GM21515 (cell line): ENCODE data around the gene DLST.

Source experiments
- ATAC-seq: cut with Tn5 transposase; IDR thresholded peaks from one replicate; pipeline ENCODE4 v1.9.1; 2021; ENCODE audit not compliant: unreplicated experiment

DLST gene

DNA sequence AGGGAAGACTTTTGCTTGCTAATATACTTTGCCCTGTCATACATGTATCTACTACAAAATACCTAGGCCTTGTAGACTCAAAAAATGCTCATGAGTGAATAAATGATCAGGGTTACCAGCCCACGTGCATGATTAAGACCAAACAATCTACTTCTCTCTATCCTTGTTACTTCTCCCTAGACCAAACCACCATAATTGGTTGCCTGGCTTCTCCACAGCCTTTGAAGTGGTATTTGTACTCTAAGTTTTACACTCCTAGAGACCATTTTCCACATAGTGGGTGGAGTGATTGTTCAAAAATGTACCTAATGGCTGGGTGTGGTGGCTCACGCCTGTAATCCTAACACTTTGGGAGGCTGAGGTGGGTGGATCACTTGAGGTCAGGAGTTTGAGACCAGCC, 55.5 kb downstream of the DLST start:
- ATAC-seq: no peak

DNA sequence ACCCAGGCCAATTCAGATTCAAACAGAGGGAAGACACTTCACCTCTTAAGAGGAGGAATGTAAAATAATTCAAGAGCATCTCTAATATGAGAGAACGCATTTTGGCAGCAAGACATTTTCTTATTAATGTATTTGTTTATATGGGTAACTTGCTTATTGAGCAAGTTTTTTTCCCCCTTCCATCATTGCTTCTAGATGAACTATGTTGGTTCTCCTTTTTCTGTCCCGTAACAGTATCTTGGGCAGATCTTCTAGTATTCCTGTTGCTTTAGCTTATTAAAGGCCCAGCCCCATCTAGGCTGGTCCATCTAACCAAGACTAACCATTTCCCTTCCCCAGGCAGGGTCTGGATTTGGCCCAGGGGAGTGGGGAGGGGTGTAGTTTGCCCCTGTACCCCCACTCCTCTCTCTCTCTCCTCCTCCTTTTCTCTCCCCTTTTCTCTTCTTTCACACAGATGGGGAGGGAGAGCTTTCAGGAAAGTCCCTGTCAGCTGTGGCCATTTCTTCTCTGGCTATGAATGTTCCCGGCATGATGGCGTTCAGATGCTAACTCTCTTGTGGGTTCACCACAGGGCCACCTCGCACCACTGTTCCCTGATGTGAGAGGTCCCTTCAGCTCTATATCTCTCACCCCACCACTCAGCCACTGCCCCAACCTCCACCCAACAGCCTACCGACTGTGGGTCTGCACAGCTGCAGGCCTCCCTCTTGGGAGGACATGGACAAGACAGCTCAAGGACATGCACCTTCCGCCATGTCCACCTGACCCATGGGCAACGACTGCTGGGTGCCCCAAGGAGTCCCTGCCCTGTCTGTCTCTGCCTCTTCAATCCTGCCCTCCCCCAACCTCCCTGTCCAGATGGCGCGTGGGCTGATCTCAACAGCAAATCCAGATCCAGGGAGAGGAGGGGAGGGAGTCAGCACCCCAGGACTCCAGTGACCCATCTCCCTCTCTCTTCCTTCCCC, 57.1 kb downstream of the DLST start:
- ATAC-seq: no peak

DNA sequence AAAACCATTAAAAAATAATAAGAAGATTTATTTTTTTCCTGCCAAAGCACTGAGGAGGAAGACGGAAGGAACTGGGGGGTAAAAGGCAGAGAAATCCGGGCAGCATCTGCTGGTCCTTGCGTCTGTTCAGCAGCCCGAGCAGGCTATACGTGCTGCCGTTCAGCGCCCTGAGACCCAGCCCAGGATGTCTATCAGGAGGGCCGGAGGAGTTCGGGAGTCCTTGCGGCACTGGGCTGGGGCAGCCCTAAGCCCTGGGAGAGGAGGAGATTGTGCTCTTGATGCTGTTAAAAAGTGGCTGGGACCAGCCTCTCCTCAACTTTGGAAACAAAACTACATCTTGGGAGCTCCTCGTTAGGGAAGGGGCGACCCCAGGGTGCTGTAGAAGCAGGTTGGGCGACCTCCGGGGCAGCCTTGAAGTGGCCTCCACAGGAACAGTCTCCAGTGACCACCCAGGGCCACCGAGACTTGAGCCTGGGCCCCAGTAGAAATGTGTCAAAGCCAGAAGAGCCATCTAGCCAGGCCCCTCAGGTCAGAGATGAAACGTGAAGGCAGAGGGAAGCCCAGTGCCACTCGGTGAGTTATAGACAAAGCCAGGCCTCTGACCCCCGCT, 59.3 kb downstream of the DLST start:
- ATAC-seq: no peak

DNA sequence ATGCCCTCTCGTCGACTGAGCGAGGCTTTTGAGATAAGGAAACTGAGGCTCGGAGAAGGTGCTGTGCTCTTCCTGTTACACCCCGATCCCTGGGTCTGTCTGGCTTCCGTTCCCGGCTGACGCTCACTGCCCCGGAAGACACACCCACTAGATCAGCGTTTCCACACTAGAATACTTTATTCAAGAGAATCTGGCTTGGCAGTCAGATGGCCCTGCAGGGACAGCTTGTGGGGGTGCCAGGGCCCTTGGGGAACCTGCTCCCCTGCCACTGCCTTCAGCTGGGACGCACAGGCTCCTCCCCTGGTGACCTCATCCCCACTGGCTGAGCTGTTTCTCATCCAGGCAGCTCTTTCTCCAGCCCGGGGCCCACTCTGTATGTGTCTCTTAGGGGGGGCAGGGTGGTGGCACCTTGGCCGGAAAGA, 60.0 kb downstream of the DLST start:
- peak; percentile 47 for ATAC-seq

DNA sequence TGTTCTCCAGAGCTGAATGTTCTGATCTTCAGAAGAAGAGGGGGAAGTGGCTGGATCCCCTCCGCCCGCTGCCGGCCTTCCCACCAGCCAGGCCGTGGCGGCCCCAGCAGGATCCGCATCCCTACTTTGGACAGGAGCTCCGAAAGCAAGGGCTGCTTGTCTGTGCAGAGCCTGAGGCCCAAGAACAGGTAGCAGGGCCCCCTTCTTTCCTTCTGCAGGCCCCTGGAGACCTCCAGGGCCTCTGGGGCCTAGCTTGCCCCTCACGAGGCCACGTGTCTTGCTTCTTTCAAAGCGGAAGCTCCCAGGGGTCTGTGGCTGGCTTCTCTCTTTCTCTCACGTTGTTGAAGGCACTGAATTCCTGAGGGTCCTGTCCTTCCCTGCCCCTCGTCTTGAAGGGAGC, 60.5 kb downstream of the DLST start:
- no peak for ATAC-seq

DNA sequence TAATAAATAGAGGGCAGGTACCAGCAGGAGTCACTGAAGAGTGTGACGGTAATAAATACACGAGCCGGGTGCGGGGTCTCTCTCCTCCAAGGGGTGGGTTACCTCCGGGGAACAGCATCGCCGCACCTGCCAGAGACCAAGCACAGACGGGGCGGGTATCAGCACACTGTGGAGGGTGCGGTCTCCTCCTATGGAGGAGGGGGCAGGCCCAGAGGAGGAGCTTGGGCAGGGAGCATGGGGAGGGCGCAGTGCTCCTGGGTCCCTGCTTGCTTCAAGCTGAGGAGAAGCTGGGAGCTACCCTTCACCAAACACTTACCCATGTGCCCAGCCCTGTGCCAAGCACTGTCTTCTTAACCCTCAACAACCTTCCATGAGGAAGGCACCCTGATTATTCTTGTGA, 60.9 kb downstream of the DLST start:
- ATAC-seq: peak; percentile 40

DNA sequence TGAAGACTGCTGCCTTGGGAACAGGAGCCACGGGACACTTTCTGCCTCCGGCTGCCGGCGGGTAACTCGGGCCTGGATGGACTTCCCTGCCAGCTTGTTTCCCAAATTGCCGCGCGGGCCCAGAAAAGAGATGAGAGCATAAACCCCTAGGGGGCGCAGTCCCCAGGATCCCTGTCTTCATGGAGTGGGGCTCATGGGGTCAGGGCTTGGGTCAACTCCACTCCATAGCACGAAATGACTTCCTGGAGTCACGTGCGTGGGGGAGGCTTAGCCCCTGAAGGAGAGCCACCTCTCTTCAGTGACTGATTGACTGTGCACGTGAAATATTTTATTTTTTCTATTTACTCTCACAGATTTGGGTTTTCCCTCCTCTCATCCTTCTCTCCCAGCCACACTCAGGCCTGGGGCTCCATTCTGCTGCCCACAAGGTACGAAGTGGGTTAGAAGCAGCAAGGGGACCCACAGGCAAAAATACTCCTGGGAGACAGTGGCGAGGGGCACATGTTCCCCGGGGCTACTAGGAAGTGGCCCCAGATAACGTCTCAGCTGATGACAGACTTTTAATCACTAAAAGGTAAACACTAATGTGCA, 63.6 kb downstream of the DLST start:
- ATAC-seq: no peak

DNA sequence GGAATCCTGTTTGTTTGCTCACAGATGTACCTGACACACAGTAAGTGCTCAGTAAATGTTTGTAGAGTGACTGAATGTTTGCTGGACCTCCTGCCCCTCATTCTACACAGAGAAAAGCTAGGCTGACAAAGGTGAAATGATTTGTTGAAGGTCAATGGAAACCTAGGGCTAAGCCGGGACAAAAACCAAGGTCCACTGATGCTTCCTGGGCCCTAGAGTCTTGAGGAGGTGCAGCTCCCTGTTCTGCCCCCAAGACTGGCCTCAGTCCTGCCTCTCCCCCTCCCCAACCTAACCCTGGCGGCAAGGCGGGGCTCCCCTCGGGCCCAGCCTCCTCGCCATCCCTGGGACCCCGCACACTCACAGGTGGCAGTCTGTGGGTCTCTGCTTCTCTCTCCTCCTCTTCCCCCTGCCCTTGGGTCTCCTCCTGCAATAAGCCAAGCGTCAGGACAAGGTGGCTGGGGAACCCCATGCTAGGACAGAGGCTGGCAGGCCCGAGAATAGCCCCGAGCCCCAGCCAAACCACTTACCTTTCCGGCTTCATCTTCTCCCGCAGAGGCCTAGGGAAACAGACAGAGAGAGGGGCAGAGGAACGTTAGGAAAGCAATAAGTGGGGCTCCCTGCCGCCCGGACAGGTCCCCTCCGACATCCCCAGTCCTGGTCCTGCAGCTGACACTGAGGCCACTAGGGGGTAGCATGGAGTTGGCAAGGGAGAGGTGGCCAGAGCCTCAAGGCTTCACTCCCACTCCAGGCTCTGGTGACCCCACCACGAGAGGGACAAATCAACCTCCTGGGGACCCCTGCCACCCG, 64.3 kb downstream of the DLST start:
- ATAC-seq: no peak

DNA sequence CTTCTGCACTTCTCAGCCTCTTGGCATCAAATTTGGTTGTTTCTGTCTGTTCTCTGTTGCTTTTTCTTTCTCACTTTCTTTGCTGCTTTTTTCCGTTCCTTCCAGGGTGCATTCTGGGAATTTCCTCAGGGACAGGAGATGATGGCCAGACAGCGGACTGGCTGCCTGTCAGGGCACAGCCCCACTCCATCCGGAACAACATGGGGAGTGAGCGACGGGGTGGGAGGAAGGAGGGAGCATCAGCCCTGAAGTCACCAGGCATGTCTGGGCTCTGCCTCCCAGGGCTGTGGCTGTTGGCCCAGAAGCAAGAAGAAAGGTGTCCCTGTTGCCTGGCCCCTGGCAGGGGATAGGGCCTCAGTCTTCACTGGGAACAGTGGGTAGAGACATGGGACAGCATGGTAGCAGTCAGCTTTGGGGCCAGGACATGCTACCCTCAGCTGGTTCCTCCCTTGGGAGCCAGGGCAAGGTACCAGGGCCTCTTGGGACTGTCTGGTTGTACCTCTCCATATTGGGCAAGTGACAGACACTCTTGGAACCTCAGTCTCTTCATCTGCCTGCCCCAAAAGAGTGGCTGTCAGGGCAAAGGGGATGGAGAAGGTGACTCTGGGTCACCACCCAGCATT, 65.1 kb downstream of the DLST start:
- ATAC-seq: no peak

DNA sequence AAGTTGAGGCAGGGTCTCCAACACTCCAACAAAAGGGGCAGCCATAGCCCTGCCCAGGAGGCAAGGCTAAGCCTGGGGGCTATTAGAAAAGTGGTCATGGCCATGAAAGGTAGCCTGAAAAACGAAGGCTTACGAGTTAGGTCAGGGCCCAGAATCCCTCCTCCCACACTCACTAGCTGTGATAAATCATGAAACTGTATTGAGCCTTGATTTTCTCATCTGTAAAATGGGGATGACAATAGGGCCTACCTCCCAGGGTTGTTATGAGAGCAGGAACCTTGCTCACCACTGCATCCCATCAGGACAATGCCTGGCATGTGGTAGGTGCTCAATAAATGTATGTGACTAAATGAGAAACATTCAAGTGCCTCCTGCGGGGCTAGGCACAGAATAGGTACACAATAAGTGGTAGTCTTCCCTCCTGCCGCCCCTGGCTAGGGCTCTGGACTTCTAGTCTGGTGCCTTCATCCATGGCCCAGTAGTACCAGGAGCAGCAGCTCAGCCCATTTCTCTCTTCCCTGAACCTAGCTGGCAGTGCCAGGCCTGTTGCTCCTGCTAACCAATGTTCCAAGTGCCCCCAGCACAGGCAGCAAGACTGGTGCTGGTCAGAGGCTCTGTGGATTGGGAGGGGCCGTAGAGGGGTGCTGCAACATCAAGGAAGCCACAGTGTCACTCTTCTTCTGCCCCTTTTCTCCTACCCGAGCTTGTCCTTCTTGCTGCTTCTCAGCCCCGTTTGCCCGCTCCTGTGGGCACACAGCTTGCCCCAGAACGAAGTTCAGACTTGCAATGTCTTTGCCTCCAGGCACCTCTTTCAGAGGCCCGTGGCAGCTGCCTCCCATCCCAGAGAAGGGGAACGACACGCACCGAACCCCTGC, 65.9 kb downstream of the DLST start:
- no peak for ATAC-seq

DNA sequence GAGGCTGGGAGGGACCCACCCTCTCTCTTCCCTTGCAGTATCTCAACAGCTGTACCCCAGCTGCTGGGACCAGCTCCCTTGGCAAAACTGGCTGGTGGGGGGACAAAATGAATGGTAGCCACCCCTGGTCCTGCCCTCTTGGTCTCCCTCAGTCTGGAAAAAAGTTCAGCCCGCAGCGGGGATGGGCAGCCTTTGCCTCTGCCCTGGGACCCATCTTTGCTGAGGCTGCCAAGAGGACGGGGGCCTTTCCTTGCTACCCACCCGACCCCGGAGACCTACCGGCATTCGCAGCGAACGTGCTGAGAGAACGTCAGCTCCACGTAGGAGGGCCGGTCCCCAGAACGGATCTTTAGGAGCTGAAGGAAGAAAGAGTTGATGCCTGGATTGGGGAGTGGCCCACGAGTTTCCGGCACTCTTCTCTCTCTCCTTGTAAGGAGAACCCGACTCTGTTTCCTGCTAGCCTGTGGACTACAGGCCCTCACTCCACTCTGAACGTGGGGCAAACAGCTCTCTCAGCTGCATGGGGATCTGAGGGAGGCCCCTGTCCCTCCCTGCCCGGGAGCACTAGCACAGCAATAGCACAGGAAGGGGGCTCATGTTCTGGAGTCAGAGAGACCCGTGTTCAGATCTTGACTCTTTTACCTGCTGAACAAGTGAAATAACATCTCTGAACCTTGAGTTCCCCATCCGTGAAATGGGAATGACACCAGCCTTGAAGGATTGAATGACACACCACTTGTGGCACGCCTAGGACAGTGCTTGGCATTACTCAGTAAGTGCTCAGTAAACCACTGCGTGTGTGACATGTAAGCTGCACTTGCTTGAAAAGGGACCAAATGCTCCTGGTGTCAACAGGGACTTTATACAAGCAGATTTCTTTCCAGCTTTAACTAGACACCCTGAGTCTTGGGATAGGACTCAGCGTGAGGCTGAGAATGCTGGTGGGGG, 66.8 kb downstream of the DLST start:
- no peak for ATAC-seq

DNA sequence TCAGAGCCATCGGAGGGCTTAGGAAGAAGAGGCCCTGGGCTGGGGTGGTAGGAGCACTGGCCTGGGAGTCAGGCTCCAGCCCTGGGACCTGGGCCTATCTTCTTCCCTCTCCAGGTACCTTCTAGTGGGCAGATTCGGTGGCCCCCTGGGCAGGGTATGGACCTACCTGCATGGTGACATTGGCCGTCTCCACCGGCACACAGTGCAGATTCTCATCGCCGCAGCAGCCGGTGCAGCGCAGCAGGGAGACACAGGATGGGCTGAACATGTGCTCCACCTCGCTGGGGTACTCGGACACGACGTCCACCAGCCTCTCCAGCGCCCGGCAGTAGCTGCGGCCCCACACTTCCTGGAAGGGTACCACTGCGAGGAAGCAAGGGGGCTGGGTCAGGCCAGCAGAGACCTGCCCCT, 67.5 kb downstream of the DLST start:
- ATAC-seq: no peak

DNA sequence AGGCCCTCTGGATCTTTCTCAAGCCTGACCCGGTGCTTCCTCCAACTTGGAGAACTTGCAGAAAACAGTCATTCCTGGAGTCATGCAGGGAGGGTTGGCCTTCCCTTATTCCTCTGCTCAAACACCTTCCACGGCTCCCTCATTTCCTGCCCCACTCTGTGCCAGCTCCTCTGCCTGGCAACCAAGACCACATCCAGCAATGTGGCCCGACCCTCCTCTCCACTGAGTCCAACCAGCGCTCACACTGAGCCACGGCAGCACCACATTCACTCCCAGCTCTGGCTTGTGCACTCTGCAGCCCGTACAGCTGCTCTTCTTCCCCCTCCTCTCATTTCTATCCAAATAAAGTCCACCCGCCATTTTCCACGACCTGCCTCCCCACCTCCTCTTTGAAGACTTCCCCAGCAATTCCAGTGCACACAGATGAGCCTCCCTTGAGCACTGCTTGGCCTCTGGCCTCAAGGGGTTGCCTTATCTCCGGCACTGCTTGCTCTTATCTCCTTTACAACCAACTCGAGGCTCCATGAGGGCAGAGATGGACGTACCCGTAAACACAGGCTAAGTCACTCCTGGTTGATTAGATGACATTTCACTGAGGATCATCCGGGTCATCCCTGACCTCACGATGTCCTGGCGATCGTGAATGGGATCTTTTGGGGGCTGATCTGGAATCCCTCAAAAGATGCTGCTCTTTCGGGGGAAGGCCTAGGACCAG, 68.3 kb downstream of the DLST start:
- no peak for ATAC-seq

DNA sequence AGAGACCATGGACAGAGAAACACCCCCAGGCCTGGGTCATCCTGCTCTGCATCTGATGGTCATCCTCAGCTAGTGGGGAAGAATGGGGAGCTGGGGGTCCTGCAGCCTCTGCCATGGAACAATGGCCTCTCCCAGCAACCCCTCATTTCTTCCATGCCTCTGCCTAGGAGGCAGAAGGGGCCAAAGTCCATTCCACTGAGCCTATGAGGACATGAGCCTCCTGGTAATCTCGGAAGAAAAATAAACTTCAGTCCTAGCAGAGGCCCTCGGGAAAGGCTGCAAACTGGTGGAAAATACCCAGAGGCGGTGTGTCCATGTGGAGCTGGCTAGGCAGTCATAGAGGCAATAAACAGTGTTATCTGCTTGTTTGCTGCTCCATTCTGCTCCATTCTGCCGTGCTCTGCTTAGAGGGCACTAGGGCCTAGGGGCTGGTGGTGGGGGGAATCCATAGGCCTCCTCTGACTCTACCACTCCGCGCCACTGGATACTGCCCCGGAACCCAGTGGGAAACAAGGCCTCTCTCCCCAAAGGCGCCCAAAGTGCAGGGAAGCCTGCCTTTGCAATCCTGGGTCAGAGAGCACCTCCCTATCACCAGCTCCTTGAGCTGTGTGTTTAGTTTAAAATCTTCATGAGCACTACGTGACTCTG, 69.2 kb downstream of the DLST start:
- no peak for ATAC-seq

DNA sequence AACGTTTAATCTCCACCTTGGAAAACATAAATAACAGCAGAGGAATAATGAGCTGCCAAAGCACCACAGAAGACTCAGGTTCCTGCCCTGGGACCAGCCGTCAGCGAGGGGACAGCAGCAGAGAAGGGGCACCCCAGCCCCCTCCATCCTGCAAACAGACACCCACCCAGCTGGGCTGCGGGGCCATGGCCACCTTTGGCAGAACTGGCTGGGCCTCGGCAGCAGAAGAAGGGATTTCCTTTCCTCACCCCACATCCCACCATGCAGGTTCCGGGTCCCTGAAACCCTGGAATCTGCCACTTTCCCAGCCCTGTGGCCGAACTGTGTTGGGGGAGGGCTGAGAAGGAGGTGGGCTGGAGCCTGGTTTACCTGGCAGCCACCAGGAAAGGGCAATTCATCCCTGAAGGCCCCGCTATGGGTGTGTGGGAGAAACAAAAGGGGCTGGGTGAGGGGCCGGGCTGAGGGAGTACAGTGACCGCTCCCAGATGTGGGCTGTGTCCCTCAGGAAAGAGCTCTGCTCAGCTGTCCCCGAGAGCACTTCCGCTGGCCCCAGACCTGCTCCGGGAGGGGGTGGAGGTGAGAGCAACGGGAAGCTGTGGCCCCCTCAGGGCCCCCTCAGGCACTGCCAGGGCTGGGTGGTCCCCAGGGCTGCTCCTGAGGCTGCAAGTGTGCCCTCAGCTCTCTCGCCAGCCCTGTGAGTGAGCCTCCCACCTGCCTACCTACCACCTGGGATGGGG, 69.9 kb downstream of the DLST start:
- no peak for ATAC-seq

DNA sequence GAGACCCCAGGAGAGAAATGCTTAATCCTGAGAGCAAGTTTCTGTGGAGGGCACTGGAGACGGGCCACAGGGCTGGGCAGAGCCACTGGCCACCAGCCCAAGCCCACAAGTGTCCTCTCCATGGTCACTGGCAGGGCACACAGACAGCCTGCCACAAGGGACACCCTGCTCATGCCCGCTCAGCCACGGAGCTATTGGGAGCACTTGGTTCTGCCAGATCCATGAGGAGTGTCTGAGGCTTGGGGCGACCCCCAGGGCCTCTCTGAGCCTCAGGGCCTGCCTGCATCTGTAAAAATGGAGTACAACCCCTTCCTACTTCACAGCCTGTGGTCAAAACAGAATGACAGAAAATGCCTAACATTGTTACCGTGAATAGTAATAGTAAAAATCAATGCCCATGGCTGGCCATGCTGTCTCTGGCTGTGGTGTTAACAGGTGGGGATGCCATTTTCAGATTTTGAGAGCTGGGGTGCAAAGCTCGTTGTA, 70.5 kb downstream of the DLST start:
- ATAC-seq: no peak
